GM12801 (cell line): Measurements from ENCODE around the gene ADGRD2.

ENCODE experiments used
- TF ChIP-seq, protein P1 (sequence below): IDR thresholded peaks from one replicate; pipeline ENCODE4 v1.5.1; 2011; ENCODE audit warnings: control low read depth; ENCODE audit not compliant: insufficient read length; ENCODE audit errors: extremely low read depth

ADGRD2 gene

DNA sequence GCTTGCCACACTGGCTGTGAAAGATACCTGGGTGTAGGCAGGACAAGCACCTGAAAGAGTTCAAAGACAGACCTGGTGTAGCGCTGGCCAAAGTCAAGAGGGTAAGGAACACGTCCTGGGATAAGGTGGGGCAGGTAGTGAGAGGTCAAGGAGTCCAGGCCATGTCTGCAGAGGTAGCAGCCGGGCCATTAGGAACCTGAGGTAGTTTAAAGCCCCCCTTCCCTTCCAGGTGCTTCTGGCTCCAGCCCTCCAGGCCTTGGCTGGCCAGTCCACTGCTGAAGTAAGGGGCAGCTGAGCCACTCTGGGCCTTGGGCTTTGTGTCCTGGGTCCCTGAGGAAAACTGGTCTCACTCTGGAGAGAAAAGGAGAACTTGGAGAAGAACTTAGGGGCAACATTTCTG, 70.9 kb downstream of the ADGRD2 start:
- TF ChIP-seq, protein P1, sequence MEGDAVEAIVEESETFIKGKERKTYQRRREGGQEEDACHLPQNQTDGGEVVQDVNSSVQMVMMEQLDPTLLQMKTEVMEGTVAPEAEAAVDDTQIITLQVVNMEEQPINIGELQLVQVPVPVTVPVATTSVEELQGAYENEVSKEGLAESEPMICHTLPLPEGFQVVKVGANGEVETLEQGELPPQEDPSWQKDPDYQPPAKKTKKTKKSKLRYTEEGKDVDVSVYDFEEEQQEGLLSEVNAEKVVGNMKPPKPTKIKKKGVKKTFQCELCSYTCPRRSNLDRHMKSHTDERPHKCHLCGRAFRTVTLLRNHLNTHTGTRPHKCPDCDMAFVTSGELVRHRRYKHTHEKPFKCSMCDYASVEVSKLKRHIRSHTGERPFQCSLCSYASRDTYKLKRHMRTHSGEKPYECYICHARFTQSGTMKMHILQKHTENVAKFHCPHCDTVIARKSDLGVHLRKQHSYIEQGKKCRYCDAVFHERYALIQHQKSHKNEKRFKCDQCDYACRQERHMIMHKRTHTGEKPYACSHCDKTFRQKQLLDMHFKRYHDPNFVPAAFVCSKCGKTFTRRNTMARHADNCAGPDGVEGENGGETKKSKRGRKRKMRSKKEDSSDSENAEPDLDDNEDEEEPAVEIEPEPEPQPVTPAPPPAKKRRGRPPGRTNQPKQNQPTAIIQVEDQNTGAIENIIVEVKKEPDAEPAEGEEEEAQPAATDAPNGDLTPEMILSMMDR = no peak

DNA sequence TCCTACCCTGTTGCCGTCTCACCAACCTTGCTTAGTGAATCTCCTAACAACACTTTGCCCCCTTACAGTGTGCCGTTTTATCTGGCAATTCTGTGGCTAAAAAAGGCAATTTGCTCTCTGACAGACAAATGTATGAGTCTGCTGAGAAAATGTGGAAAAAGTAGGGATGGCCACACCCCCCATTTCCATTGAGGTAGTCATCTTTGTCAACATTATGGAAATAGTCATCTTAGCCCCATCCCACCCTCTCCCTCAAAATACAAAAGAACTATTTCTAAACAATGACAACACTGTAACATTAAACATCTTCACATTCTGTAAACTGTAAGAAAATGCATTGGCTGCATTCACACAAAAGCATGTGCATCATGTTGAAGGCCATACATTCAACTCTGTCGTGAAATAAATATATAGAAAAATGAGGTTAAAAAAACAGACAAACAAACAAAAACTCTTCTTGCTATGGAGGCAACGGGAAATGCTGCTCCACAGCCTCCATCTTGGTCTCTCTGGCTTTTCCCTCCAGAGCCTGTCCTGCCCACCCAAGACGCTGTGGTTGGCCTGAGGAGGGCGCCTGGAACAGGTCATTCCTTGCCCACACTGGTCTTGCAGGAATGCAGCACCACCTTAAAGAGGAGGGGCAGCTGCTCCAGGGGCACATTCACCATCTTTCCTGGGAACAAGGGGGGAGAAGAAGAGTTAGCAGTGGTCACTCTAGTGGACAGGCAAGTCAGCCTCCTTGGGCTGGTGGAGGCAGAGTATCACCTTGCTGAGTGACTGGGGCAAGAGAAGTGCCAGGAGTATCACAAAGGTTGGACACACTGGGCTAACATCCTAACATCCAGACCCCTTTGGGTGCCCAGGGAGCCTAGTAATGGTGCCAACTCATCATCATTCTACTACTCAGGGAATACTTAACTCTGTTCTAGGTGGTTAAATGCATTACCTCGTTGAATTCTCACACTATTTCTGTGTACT, 72.2 kb downstream of the ADGRD2 start:
- TF ChIP-seq, protein P1 = no peak

DNA sequence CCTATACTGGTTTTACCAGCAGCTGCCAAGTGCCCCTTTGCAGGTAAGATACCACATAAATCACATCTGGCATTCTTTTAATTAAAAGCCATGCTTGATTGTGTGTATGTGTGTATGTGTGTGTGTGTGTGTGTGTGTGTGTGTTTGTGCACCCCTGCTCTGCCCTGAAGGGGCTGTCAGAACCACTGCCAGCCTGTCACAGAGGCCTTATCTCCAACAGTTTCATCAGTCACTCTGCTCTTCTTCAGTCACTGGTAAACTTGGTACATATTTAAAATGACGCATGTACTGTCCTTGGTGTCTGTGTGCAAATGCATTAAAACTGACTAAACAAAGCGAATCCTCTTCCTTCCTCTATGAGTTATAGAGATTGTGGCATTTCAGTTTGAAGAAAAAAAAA, 75.9 kb downstream of the ADGRD2 start:
- TF ChIP-seq, protein P1 = no peak

DNA sequence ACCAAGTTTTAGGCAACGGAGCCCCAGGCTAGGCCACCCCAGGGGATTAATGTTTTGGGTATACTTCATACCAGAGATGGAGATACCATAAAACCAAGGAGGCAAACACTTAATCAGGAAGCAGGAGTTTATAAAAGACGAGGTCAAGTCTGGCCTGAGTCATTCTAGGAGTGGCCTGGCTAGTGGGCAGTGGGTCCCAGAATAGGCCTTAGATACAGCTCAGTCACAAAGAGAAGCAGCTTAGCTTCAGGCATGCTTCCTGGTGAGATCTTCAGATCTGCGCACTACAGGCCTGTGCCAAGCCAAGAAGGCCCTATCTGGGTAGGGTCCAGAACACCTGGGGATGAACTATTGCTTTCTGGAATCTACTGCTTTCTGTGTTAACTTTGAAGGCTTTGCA, 77.5 kb downstream of the ADGRD2 start:
- TF ChIP-seq, protein P1 = no peak
